Epithelial cell of esophagus (primary cell): ENCODE results near the gene PSRC1.

Experiments
- DNase-seq: peaks from one replicate; pipeline ENCODE4 v3.0.0; 2010; ENCODE audit warnings: low read depth
- H3K4me3 ChIP-seq: 2 replicates; pipeline ENCODE4 v1.5.1; 2011; ENCODE audit warnings: mild to moderate bottlenecking, low read length, control low read depth
- CTCF ChIP-seq: IDR thresholded peaks from 2 replicates; pipeline ENCODE4 v1.5.1; 2011; ENCODE audit warnings: low read depth, mild to moderate bottlenecking, low read length, control low read depth, inconsistent platforms; ENCODE audit not compliant: insufficient read depth; ENCODE audit errors: missing control alignments

Gene PSRC1

DNA sequence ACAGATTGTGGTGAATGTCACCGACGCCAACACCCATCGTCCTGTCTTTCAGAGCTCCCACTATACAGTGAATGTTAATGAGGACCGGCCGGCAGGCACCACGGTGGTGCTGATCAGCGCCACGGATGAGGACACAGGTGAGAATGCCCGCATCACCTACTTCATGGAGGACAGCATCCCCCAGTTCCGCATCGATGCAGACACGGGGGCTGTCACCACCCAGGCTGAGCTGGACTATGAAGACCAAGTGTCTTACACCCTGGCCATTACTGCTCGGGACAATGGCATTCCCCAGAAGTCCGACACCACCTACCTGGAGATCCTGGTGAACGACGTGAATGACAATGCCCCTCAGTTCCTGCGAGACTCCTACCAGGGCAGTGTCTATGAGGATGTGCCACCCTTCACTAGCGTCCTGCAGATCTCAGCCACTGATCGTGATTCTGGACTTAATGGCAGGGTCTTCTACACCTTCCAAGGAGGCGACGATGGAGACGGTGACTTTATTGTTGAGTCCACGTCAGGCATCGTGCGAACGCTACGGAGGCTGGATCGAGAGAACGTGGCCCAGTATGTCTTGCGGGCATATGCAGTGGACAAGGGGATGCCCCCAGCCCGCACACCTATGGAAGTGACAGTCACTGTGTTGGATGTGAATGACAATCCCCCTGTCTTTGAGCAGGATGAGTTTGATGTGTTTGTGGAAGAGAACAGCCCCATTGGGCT, 30.6 kb downstream of the PSRC1 start:
- H3K4me3 ChIP-seq: no peak overlapping the region
- no peak for DNase-seq
- TF ChIP-seq CTCF: no peak

- H3K4me3 ChIP-seq: no peak overlapping the region
- no peak for TF ChIP-seq CTCF
- no peak for DNase-seq
These were observed 31.4 kb downstream of the PSRC1 start for GRCh38 chr1:109251277-109252166.

- no peak for DNase-seq
- peak overlapping the region; percentile 60 for H3K4me3 ChIP-seq
- no peak for TF ChIP-seq CTCF
These were observed 32.3 kb downstream of the PSRC1 start for GRCh38 chr1:109250454-109251276.

- no peak for DNase-seq
- peak overlapping the region; percentile 60 for H3K4me3 ChIP-seq
- TF ChIP-seq CTCF: no peak
These were observed 33.1 kb downstream of the PSRC1 start for GRCh38 chr1:109249654-109250401.

GRCh38 chr1:109248797-109249629, 33.9 kb downstream of the PSRC1 start, which contains the start of gene CELSR2:
Gene CELSR2 (plus strand): TSS chr1:109249539. CDS start chr1:109250080, 541 bp downstream.
- DNase-seq: peak; percentile 80
- TF ChIP-seq CTCF: no peak
- peak within 1 kb of the TSS; percentile 60 for H3K4me3 ChIP-seq
